Upper lobe of right lung (tissue), 1 donor: Measurements from ENCODE around the gene B3GNT5. TPM values are rescaled to one million over a fixed set of nuclear protein-coding genes. Genes with fewer than 3 reads are reported as not detected.

Experiments
- ATAC-seq: fragments of 200-7000 bp; cut with Tn5 transposase; one replicate; pipeline ENCODE4 v1.9.1; 2020; ENCODE audit warnings: mild to moderate bottlenecking, moderate library complexity
- DNase-seq: peaks from one replicate; pipeline ENCODE4 v3.0.0-alpha.2; 2020
- H3K27ac ChIP-seq: fragments of 200-600 bp; one replicate; pipeline ENCODE4 v1.8.0; 2022
- H3K27me3 ChIP-seq: fragments of 200-600 bp; one replicate; pipeline ENCODE4 v1.8.0; 2022; ENCODE audit warnings: mild to moderate bottlenecking
- H3K36me3 ChIP-seq: fragments of 200-600 bp; one replicate; pipeline ENCODE4 v1.8.0; 2022
- H3K4me1 ChIP-seq: fragments of 200-600 bp; one replicate; pipeline ENCODE4 v1.8.0; 2022
- H3K4me3 ChIP-seq: fragments of 200-600 bp; one replicate; pipeline ENCODE4 v1.8.0; 2022; ENCODE audit warnings: mild to moderate bottlenecking
- H3K9me3 ChIP-seq: fragments of 200-600 bp; one replicate; pipeline ENCODE4 v1.8.0; 2022
- CTCF ChIP-seq: fragments of 200-600 bp; IDR thresholded peaks from one replicate; pipeline ENCODE4 v1.8.0; 2022; ENCODE audit warnings: antibody characterized with exemption
- intact Hi-C: fragments of 100-400 bp; cut with DNase I; formaldehyde crosslinking; loops from one replicate; pipeline ENCODE4 v1.11.0; 2022
- total RNA-seq: library from RNA; stranded (reverse); fragmentation: NEBNext Ultra II Directional; extraction: Animal tissue kit (Norgen Biotek cat#: 25700); gene quantifications from one replicate; pipeline ENCODE4 v1.2.1, GENCODE V29; 2021
- donor health status: DM: no; HTN: yes; CAD: no; lungs with severe emphysema.

Gene B3GNT5
- total RNA-seq, 1 donor from 2014 or later = 31.0 TPM

GRCh38 chr3:183214277-183214612 is 38.8 kb upstream of the B3GNT5 start:
- Histone ChIP-seq H3K9me3 (no peaks in the 10 kb centered on the region), H3K4me1 (peaks cover 20% of the 10 kb centered on the region), H3K36me3 (no peaks in the 10 kb centered on the region), H3K4me3 (no peak overlapping the region), H3K27me3 (no peaks in the 10 kb centered on the region), H3K27ac (peak overlapping the region; percentile 40)
- intact Hi-C loops = no loop called here
- TF ChIP-seq CTCF = no peak
- ATAC-seq (no peak), DNase-seq (no peak)

- Histone ChIP-seq H3K4me3 (no peak overlapping the region), H3K4me1 (peaks cover 20% of the 10 kb centered on the region), H3K27ac (no peak overlapping the region), H3K36me3 (no peaks in the 10 kb centered on the region), H3K9me3 (no peaks in the 10 kb centered on the region), H3K27me3 (no peaks in the 10 kb centered on the region)
- ATAC-seq (no peak), DNase-seq (no peak)
- intact Hi-C loops = no loop called here
- TF ChIP-seq CTCF = no peak
Measured at GRCh38 chr3:183215591-183216202, 37.4 kb upstream of the B3GNT5 start.

- intact Hi-C loops = no loop called here
- ATAC-seq (no peak), DNase-seq (no peak)
- H3K36me3 ChIP-seq = no peaks in the 10 kb centered on the region
- no peak for TF ChIP-seq CTCF
- no peak overlapping the region for H3K27ac ChIP-seq
- H3K4me3 ChIP-seq = no peak overlapping the region
- no peaks in the 10 kb centered on the region for H3K27me3 ChIP-seq
- H3K9me3 ChIP-seq = no peaks in the 10 kb centered on the region
- H3K4me1 ChIP-seq = peaks cover 4% of the 10 kb centered on the region
Measured at GRCh38 chr3:183217548-183218332, 35.3 kb upstream of the B3GNT5 start.

- Histone ChIP-seq H3K4me3 (no peak overlapping the region), H3K27me3 (no peaks in the 10 kb centered on the region), H3K27ac (no peak overlapping the region), H3K9me3 (no peaks in the 10 kb centered on the region), H3K4me1 (peaks cover 2% of the 10 kb centered on the region), H3K36me3 (no peaks in the 10 kb centered on the region)
- ATAC-seq = peak; percentile 69
- no peak for TF ChIP-seq CTCF
- intact Hi-C loops = no loop called here
- DNase-seq = no peak
Measured at GRCh38 chr3:183218826-183219225, 34.2 kb upstream of the B3GNT5 start.

- Histone ChIP-seq H3K27me3 (no peaks in the 10 kb centered on the region), H3K27ac (no peak overlapping the region), H3K4me3 (no peak overlapping the region), H3K4me1 (no peaks in the 10 kb centered on the region), H3K9me3 (no peaks in the 10 kb centered on the region), H3K36me3 (no peaks in the 10 kb centered on the region)
- TF ChIP-seq CTCF = no peak
- intact Hi-C loops = no loop called here
- ATAC-seq (no peak), DNase-seq (no peak)
Measured at GRCh38 chr3:183220828-183221227, 32.2 kb upstream of the B3GNT5 start.
